Measurements from ENCODE around the gene RDH13.
"Not testable (repeated sequence)": the region's sequence is repeated elsewhere in the genome, so short reads cannot be mapped to it uniquely, and the experiment has no call there.

RDH13 gene

GRCh38 chr19:55010561-55010960 lies 52.4 kb downstream of the RDH13 start:
- not testable (repeated sequence) for DNase-seq

- not testable (repeated sequence) for DNase-seq
Observed at GRCh38 chr19:55008781-55009180, 54.2 kb downstream of the RDH13 start.

GRCh38 chr19:55008189-55008588 lies 54.8 kb downstream of the RDH13 start:
- not testable (repeated sequence) for DNase-seq

GRCh38 chr19:55007537-55007936 lies 55.4 kb downstream of the RDH13 start:
- DNase-seq = not testable (repeated sequence)

GRCh38 chr19:55006795-55007194 lies 56.2 kb downstream of the RDH13 start:
- DNase-seq = not testable (repeated sequence)

- DNase-seq = peak; percentile 84
Observed at GRCh38 chr19:55005684-55006488, 57.1 kb downstream of the RDH13 start.

- no peak for DNase-seq
Observed at GRCh38 chr19:55000761-55001160, 62.2 kb downstream of the RDH13 start.

GRCh38 chr19:54998751-54999239 lies 64.2 kb downstream of the RDH13 start:
- DNase-seq = not testable (repeated sequence)

GRCh38 chr19:54995561-54995960 lies 67.4 kb downstream of the RDH13 start:
- no peak for DNase-seq
